Measurements from ENCODE around the gene ISL1. TPM values are rescaled to one million over a fixed set of nuclear protein-coding genes. Genes with fewer than 3 reads are reported as not detected.

The ISL1 gene
- total RNA-seq, 1 donor from 2014 or later, result 25.0 TPM

DNA sequence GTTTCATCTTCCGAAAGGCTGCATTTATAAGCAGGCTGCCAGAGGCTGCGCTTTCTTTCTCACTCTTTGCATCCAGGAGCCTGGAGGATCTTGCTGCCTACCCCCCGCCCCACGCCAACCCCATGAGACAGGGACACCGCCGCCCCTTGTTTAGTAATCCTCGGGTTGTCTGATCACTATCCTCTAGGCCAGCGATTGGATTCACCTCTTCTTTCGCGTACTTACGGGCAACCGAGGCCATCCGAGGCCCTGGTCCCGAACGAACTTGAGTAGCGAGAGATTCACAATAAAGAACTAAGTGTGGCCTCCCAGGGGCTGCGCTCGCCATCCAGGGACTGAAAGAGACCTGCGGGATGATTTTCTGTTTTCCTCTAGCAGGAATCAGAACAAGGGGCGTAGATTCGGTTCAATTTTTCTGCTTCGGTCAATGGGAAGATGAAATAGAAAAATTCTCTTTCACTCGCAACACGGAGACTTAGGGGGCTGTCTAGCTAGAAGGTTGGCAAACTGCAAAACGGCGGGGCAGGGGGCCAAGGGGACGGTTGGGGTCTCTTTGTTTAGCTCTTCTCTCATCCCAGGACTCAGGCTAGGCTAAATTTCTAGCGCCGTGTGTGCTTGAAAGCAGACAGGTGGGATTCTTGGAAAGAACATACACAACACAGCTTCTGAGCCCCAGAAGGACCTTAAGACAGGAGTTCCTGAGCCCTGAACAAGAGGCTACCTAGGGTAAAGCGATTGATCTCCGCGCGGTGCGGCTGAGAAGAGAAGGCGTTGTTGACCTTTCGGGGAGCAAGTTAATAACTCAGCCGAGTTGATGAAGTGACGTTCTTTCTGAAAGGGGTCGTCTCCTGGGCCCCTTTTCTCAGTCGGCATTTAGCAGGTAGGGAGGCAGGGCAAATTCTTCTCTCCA is 5.8 kb upstream of the ISL1 start:
- TF ChIP-seq POLR2AphosphoS5 (IDR thresholded peaks at IDR 0.05; ENCODE audit: insufficient read depth in 1 of 2, low read depth in 1 of 2), result peak in 1 of 2 donors; percentile 21
- TF ChIP-seq, protein P1, sequence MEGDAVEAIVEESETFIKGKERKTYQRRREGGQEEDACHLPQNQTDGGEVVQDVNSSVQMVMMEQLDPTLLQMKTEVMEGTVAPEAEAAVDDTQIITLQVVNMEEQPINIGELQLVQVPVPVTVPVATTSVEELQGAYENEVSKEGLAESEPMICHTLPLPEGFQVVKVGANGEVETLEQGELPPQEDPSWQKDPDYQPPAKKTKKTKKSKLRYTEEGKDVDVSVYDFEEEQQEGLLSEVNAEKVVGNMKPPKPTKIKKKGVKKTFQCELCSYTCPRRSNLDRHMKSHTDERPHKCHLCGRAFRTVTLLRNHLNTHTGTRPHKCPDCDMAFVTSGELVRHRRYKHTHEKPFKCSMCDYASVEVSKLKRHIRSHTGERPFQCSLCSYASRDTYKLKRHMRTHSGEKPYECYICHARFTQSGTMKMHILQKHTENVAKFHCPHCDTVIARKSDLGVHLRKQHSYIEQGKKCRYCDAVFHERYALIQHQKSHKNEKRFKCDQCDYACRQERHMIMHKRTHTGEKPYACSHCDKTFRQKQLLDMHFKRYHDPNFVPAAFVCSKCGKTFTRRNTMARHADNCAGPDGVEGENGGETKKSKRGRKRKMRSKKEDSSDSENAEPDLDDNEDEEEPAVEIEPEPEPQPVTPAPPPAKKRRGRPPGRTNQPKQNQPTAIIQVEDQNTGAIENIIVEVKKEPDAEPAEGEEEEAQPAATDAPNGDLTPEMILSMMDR (IDR thresholded peaks at IDR 0.05), result no peak
- Histone ChIP-seq H3K27ac (peak overlapping the region; percentile 99), H3K36me3 (no peaks in the 10 kb centered on the region), H3K4me3 (peak overlapping the region; percentile 70 to 78), H3K4me1 (peaks cover 36% of the 10 kb centered on the region), H3K9me3 (no peaks in the 10 kb centered on the region), H3K27me3 (no peaks in the 10 kb centered on the region)
- no peak for DNase-seq (ENCODE audit: extremely low spot score in 2 of 2)
- intact Hi-C loops (cut with DNase I), result no loop called here

DNA sequence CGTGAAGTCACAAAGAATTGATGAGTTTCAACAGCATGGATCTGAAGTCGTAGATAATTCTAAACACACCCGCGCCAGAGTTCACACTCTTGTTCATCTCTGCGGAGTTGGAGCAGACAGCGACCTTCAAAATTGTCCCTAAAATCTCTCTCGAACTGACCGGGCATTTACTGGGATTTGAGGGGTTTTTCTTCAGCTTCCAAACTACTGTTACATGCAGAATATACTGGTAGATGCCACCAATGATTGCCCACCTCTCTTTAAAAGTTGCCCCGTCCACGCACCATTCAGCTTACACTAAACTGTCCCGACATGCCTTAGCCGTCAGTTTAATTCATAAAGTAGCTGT is 5.2 kb upstream of the ISL1 start:
- H3K4me3 ChIP-seq, result peak overlapping the region; percentile 70 to 78
- TF ChIP-seq, protein P1 (IDR thresholded peaks at IDR 0.05), result no peak
- TF ChIP-seq POLR2AphosphoS5 (IDR thresholded peaks at IDR 0.05; ENCODE audit: insufficient read depth in 1 of 2, low read depth in 1 of 2) (no peak), POLR2A (IDR thresholded peaks at IDR 0.05) (no peak)
- peaks cover 33% of the 10 kb centered on the region for H3K4me1 ChIP-seq
- intact Hi-C loops (cut with DNase I), result no loop called here
- H3K27me3 ChIP-seq, result no peaks in the 10 kb centered on the region
- no peaks in the 10 kb centered on the region for H3K9me3 ChIP-seq
- no peak for DNase-seq (ENCODE audit: extremely low spot score in 2 of 2)
- H3K27ac ChIP-seq, result peak overlapping the region; percentile 99
- no peaks in the 10 kb centered on the region for H3K36me3 ChIP-seq

DNA sequence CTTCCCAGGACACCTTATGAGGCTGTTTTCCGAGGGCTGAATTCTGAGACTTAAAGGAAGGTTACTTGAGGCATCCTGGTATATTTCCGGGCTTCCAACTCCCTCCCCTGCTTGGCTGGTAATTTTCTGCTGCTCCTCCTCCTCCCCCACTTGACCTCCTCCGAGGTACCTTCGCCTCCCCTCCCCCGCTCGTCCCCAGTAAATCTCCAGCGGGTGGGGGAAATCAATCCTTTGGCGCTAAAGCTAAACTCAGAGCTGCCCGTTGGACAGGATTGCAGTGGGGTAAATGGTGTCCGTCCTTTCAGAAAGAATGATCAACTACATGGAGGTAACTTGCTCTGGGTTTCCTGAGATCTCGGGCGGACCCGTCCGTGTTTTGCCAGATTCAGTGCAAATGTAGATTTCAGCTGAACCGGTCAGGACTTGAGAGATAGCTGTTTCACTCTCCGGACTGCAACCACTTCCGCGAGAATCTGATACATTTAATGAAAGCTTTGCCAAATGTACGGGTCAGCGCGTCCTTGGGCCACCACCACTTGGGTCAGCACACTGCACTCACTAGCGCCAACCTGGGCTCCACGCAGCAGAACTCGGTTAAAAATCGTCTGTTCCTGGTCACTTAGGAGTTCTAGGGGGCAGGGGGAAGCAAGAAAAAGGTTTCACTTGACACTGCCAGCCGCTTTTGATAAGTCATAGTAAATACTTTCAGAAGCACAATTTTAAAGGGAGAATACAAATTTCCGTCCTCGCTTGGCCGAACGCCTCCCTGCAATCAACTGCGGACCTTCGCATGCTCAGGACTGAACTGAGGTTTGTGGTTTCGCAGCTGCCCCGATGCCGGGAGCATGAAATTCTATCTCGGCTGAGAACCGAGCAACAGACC is 4.6 kb upstream of the ISL1 start:
- no peak for DNase-seq (ENCODE audit: extremely low spot score in 2 of 2)
- no peaks in the 10 kb centered on the region for H3K9me3 ChIP-seq
- peak overlapping the region; percentile 99 for H3K27ac ChIP-seq
- intact Hi-C loops (cut with DNase I), result no loop called here
- H3K4me1 ChIP-seq, result peaks cover 26% of the 10 kb centered on the region
- peak overlapping the region; percentile 70 to 78 for H3K4me3 ChIP-seq
- no peaks in the 10 kb centered on the region for H3K36me3 ChIP-seq
- peak; percentile 45 to 56 for TF ChIP-seq POLR2AphosphoS5 (IDR thresholded peaks at IDR 0.05; ENCODE audit: insufficient read depth in 1 of 2, low read depth in 1 of 2)
- TF ChIP-seq, protein P1 (IDR thresholded peaks at IDR 0.05), result no peak
- no peaks in the 10 kb centered on the region for H3K27me3 ChIP-seq

DNA sequence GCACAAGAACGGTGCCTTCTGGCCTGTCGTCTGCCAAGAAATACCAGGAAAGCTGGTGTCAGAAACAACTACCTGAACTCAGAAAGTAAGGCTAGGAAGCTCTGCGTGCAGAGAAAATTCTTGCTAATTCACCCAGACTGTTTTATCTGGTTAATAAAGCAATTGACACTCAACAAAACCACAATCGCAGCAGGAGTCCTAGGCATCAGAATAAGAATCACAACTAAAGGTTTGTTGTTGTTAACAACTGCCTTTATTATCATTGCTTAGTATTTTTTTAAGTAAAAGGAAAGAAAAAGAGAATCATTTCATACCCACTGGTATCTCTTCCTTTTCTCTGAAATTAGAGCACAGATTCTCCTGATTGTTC is 3.9 kb upstream of the ISL1 start:
- Histone ChIP-seq H3K36me3 (no peaks in the 10 kb centered on the region), H3K4me1 (peaks cover 20% of the 10 kb centered on the region), H3K27me3 (no peaks in the 10 kb centered on the region), H3K27ac (peak overlapping the region; percentile 99), H3K4me3 (peak overlapping the region; percentile 70 to 78), H3K9me3 (no peaks in the 10 kb centered on the region)
- intact Hi-C loops (cut with DNase I), result no loop called here
- DNase-seq (ENCODE audit: extremely low spot score in 2 of 2), result no peak
- no peak for TF ChIP-seq POLR2AphosphoS5 (IDR thresholded peaks at IDR 0.05; ENCODE audit: insufficient read depth in 1 of 2, low read depth in 1 of 2)
- TF ChIP-seq POLR2A (IDR thresholded peaks at IDR 0.05), result no peak
- TF ChIP-seq, protein P1 (IDR thresholded peaks at IDR 0.05), result no peak
